ENCODE data around the gene MYO1H.

The MYO1H gene

GRCh38 chr12:109492371-109492770 lies 144.7 kb downstream of the MYO1H start:
- no peak overlapping the region for H3K27ac ChIP-seq (ENCODE audit: low read length)
- peaks cover 60 to 70% of the 10 kb centered on the region in 2 donors for H3K36me3 ChIP-seq (ENCODE audit: control insufficient read depth in 2 of 2, insufficient read depth in 2 of 2, low read length in 2 of 2)
- H3K27me3 ChIP-seq (ENCODE audit: control insufficient read depth in 1 of 2, insufficient read depth in 2 of 2, low read length in 2 of 2) = no peaks in the 10 kb centered on the region
- no peak overlapping the region for H3K4me3 ChIP-seq (ENCODE audit: low read length in 2 of 2)
- no peak overlapping the region for H3K9ac ChIP-seq (ENCODE audit: low read length in 2 of 2)
- no peaks in the 10 kb centered on the region for H3K4me1 ChIP-seq (ENCODE audit: control insufficient read depth, insufficient read depth, low read length)
- no peaks in the 10 kb centered on the region for H3K9me3 ChIP-seq (ENCODE audit: control insufficient read depth in 2 of 2, low read length in 2 of 2)

- Histone ChIP-seq H3K9me3 (ENCODE audit: control insufficient read depth in 2 of 2, low read length in 2 of 2) (no peaks in the 10 kb centered on the region), H3K9ac (ENCODE audit: low read length in 2 of 2) (no peak overlapping the region), H3K36me3 (ENCODE audit: control insufficient read depth in 2 of 2, insufficient read depth in 2 of 2, low read length in 2 of 2) (peaks cover 60 to 70% of the 10 kb centered on the region in 2 donors), H3K27me3 (ENCODE audit: control insufficient read depth in 1 of 2, insufficient read depth in 2 of 2, low read length in 2 of 2) (no peaks in the 10 kb centered on the region), H3K4me1 (ENCODE audit: control insufficient read depth, insufficient read depth, low read length) (no peaks in the 10 kb centered on the region), H3K4me3 (ENCODE audit: low read length in 2 of 2) (no peak overlapping the region), H3K27ac (ENCODE audit: low read length) (no peak overlapping the region)
Observed at GRCh38 chr12:109493090-109493489, 145.4 kb downstream of the MYO1H start.

- no peaks in the 10 kb centered on the region for H3K4me1 ChIP-seq (ENCODE audit: control insufficient read depth, insufficient read depth, low read length)
- peaks cover 59 to 70% of the 10 kb centered on the region in 2 donors for H3K36me3 ChIP-seq (ENCODE audit: control insufficient read depth in 2 of 2, insufficient read depth in 2 of 2, low read length in 2 of 2)
- H3K27me3 ChIP-seq (ENCODE audit: control insufficient read depth in 1 of 2, insufficient read depth in 2 of 2, low read length in 2 of 2) = no peaks in the 10 kb centered on the region
- no peak overlapping the region for H3K27ac ChIP-seq (ENCODE audit: low read length)
- no peaks in the 10 kb centered on the region for H3K9me3 ChIP-seq (ENCODE audit: control insufficient read depth in 2 of 2, low read length in 2 of 2)
- H3K4me3 ChIP-seq (ENCODE audit: low read length in 2 of 2) = no peak overlapping the region
- H3K9ac ChIP-seq (ENCODE audit: low read length in 2 of 2) = no peak overlapping the region
Observed at GRCh38 chr12:109493938-109494337, 146.2 kb downstream of the MYO1H start.

- no peak overlapping the region for H3K4me3 ChIP-seq (ENCODE audit: low read length in 2 of 2)
- peaks cover 58 to 69% of the 10 kb centered on the region in 2 donors for H3K36me3 ChIP-seq (ENCODE audit: control insufficient read depth in 2 of 2, insufficient read depth in 2 of 2, low read length in 2 of 2)
- no peak overlapping the region for H3K9ac ChIP-seq (ENCODE audit: low read length in 2 of 2)
- H3K27ac ChIP-seq (ENCODE audit: low read length) = no peak overlapping the region
- H3K9me3 ChIP-seq (ENCODE audit: control insufficient read depth in 2 of 2, low read length in 2 of 2) = no peaks in the 10 kb centered on the region
- H3K4me1 ChIP-seq (ENCODE audit: control insufficient read depth, insufficient read depth, low read length) = no peaks in the 10 kb centered on the region
- H3K27me3 ChIP-seq (ENCODE audit: control insufficient read depth in 1 of 2, insufficient read depth in 2 of 2, low read length in 2 of 2) = no peaks in the 10 kb centered on the region
Observed at GRCh38 chr12:109494348-109494881, 146.7 kb downstream of the MYO1H start.

- Histone ChIP-seq H3K4me1 (ENCODE audit: control insufficient read depth, insufficient read depth, low read length) (no peaks in the 10 kb centered on the region), H3K9me3 (ENCODE audit: control insufficient read depth in 2 of 2, low read length in 2 of 2) (no peaks in the 10 kb centered on the region), H3K36me3 (ENCODE audit: control insufficient read depth in 2 of 2, insufficient read depth in 2 of 2, low read length in 2 of 2) (peaks cover 55 to 68% of the 10 kb centered on the region in 2 donors), H3K9ac (ENCODE audit: low read length in 2 of 2) (no peak overlapping the region), H3K27me3 (ENCODE audit: control insufficient read depth in 1 of 2, insufficient read depth in 2 of 2, low read length in 2 of 2) (no peaks in the 10 kb centered on the region), H3K4me3 (ENCODE audit: low read length in 2 of 2) (no peak overlapping the region), H3K27ac (ENCODE audit: low read length) (no peak overlapping the region)
Observed at GRCh38 chr12:109495012-109495411, 147.3 kb downstream of the MYO1H start.

- Histone ChIP-seq H3K4me1 (ENCODE audit: control insufficient read depth, insufficient read depth, low read length) (no peaks in the 10 kb centered on the region), H3K4me3 (ENCODE audit: low read length in 2 of 2) (no peak overlapping the region), H3K9me3 (ENCODE audit: control insufficient read depth in 2 of 2, low read length in 2 of 2) (no peaks in the 10 kb centered on the region), H3K36me3 (ENCODE audit: control insufficient read depth in 2 of 2, insufficient read depth in 2 of 2, low read length in 2 of 2) (peaks cover 55 to 69% of the 10 kb centered on the region in 2 donors), H3K9ac (ENCODE audit: low read length in 2 of 2) (no peak overlapping the region), H3K27ac (ENCODE audit: low read length) (no peak overlapping the region), H3K27me3 (ENCODE audit: control insufficient read depth in 1 of 2, insufficient read depth in 2 of 2, low read length in 2 of 2) (no peaks in the 10 kb centered on the region)
Observed at GRCh38 chr12:109496306-109496705, 148.6 kb downstream of the MYO1H start.

GRCh38 chr12:109497675-109498074 lies 150.0 kb downstream of the MYO1H start:
- H3K36me3 ChIP-seq (ENCODE audit: control insufficient read depth in 2 of 2, insufficient read depth in 2 of 2, low read length in 2 of 2) = peaks cover 64 to 72% of the 10 kb centered on the region in 2 donors

More at GRCh38 chr12:109497675-109498074, 150.0 kb downstream of the MYO1H start:
- no peaks in the 10 kb centered on the region for H3K27me3 ChIP-seq (ENCODE audit: control insufficient read depth in 1 of 2, insufficient read depth in 2 of 2, low read length in 2 of 2)
- no peak overlapping the region for H3K27ac ChIP-seq (ENCODE audit: low read length)
- no peak overlapping the region for H3K9ac ChIP-seq (ENCODE audit: low read length in 2 of 2)
- no peaks in the 10 kb centered on the region for H3K4me1 ChIP-seq (ENCODE audit: control insufficient read depth, insufficient read depth, low read length)
- H3K4me3 ChIP-seq (ENCODE audit: low read length in 2 of 2) = no peak overlapping the region
- no peaks in the 10 kb centered on the region for H3K9me3 ChIP-seq (ENCODE audit: control insufficient read depth in 2 of 2, low read length in 2 of 2)

Measured in stomach smooth muscle (tissue), 2 donors.